HepG2 (cell line): ENCODE measurements around the gene CST4.

Experiments
- POLR2A ChIP-seq, 2 experiments: IDR thresholded peaks; 2 replicates each; pipeline ENCODE4 v1.6.1; 2011; ENCODE audit warnings: low read depth in 2 of 2, low read length in 2 of 2, mild to moderate bottlenecking in 1 of 2, moderate library complexity in 1 of 2; ENCODE audit not compliant: insufficient read depth in 1 of 2
- TF ChIP-seq, protein P1 (sequence below): IDR thresholded peaks from 2 replicates; pipeline ENCODE4 v1.6.1; 2012; ENCODE audit warnings: inconsistent platforms

DNA sequence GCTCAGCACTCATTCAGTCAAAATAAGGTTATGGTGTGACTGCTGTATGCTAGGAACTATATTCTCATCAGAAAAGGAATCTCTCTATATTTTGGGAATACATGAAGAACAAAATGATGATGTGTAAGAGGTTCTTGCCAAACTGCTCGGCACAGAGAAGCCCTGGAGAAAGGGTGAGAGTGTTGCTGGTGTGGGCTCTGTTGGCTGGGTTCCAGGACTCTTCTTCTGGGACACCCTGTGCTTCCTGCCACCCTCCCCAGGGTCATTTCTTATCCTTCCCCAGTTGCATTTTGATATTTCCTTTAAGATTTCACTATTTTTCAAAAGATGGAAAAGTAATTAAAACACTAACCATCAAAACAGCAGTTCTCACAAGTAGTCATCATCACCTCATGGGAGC is 33.1 kb upstream of the CST4 start:
- TF ChIP-seq, protein P1, sequence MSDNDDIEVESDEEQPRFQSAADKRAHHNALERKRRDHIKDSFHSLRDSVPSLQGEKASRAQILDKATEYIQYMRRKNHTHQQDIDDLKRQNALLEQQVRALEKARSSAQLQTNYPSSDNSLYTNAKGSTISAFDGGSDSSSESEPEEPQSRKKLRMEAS: no peak
- no peak for TF ChIP-seq POLR2A (IDR thresholded peaks at IDR 0.05; ENCODE audit: insufficient read depth in 1 of 2, low read depth in 2 of 2, low read length in 2 of 2)
